Astrocyte of the cerebellum (primary cell): ENCODE results near the gene TEAD4.

ENCODE experiments used
- DNase-seq: peaks from one replicate; pipeline ENCODE4 v3.0.0-alpha.2; 2011; ENCODE audit warnings: low read depth
- H3K4me3 ChIP-seq: 2 replicates; pipeline ENCODE4 v1.5.1; 2011; ENCODE audit warnings: mild to moderate bottlenecking, low read depth, low read length, moderate library complexity
- in situ Hi-C: cut with HindIII; loops from 2 replicates; pipeline ENCODE4 v1.10.0; 2017; ENCODE audit warnings: low sequenced_read_pairs
- TF ChIP-seq, protein P1 (sequence below): IDR thresholded peaks from 2 replicates; pipeline ENCODE4 v1.5.1; 2012; ENCODE audit warnings: low read length, low read depth, moderate library complexity, mild to moderate bottlenecking; ENCODE audit errors: missing control alignments

The TEAD4 gene

DNA sequence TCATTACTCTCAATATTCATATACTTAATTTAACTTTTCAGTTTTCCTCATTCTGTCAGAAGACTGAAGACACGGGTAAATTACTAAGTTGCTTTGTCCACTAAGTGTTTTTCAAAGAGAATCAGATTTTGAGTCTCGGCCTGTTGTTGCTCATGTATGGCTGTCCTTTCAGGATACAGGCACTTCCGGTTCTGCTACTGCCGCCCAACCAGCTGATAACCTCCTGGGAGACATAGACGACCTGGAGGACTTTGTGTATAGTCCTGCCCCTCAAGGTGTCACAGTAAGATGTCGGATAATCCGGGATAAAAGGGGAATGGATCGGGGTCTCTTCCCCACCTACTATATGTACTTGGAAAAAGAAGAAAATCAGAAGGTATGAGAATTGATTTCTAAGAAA is 28.3 kb upstream of the TEAD4 start:
- in situ Hi-C loops: no loop called here
- no peak overlapping the region for H3K4me3 ChIP-seq
- TF ChIP-seq, protein P1, sequence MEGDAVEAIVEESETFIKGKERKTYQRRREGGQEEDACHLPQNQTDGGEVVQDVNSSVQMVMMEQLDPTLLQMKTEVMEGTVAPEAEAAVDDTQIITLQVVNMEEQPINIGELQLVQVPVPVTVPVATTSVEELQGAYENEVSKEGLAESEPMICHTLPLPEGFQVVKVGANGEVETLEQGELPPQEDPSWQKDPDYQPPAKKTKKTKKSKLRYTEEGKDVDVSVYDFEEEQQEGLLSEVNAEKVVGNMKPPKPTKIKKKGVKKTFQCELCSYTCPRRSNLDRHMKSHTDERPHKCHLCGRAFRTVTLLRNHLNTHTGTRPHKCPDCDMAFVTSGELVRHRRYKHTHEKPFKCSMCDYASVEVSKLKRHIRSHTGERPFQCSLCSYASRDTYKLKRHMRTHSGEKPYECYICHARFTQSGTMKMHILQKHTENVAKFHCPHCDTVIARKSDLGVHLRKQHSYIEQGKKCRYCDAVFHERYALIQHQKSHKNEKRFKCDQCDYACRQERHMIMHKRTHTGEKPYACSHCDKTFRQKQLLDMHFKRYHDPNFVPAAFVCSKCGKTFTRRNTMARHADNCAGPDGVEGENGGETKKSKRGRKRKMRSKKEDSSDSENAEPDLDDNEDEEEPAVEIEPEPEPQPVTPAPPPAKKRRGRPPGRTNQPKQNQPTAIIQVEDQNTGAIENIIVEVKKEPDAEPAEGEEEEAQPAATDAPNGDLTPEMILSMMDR: no peak
- no peak for DNase-seq

DNA sequence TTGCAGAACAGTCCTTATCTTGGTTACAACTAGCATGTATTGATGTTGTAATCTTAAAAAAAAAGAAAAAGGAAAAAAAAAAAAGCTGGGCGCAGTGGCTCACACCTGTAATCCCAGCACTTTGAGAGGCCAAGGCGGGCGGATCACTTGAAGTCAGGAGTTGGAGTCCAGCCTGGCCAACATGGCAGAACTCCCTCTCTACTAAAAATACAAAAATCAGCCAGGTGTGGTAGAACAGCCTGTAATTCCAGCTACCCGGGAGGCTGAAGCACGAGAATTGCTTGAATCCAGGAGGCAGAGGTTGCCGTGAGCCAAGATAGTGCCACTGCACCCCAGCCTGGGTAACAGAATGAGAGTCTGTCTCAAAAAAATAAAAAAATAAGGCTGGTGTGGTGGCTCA is 25.6 kb upstream of the TEAD4 start:
- TF ChIP-seq, protein P1: no peak
- no peak overlapping the region for H3K4me3 ChIP-seq
- in situ Hi-C loops: no loop called here
- DNase-seq: no peak

DNA sequence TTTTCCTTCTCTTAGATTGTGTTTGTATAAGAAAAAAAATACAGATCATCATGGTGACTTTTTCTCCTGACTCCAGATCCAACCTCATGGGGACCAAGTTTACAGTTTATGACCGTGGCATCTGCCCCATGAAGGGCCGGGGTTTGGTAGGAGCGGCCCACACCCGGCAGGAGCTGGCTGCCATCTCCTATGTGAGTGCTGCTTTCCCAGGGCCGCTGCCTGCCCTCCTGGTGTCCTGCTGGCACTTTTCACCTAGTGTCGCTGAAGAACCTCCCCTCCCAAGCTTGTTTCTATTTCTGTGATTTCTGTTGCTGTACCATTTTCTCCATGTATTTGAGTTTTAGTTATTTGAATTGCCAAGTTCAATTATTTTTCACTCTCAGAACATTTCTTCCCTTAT is 24.8 kb upstream of the TEAD4 start:
- TF ChIP-seq, protein P1: no peak
- in situ Hi-C loops: no loop called here
- no peak overlapping the region for H3K4me3 ChIP-seq
- no peak for DNase-seq

DNA sequence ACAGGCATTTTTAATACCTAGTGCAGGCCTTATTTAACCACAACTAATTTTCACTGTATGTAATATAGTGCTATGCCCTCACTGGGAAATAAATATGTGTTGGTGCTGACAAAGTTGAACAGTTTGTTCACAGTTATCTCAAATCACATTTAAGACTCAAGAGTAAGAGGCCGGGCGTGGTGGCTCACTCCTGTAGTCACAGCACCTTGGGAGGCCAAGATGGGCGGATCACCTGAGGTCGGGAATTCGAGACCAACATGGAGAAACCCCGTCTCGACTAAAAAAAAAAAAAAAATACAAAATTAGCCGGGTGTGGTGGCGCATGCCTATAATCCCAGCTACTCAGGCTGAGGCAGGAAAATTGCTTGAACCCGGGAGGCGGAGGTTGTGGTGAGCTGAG is 22.9 kb upstream of the TEAD4 start:
- no peak overlapping the region for H3K4me3 ChIP-seq
- in situ Hi-C loops: no loop called here
- no peak for DNase-seq
- TF ChIP-seq, protein P1: no peak

DNA sequence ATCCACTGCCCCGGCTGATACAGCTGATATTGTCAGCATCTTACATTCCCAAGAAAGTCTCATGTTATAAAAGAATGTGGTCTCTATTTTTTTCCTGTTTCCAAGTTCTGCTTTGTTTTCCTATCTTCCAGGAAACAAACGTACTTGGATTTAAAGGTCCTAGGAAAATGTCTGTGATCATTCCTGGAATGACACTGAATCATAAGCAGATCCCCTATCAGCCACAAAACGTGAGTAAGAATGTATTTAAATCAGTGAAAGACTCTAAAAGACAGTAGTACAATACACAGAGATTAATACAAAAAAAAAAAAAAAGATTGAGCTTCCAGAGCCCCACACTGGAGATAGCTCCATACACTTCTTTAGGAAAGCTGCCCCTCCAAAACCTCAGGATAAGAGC is 21.7 kb upstream of the TEAD4 start:
- in situ Hi-C loops: no loop called here
- no peak for DNase-seq
- TF ChIP-seq, protein P1: no peak
- H3K4me3 ChIP-seq: no peak overlapping the region

DNA sequence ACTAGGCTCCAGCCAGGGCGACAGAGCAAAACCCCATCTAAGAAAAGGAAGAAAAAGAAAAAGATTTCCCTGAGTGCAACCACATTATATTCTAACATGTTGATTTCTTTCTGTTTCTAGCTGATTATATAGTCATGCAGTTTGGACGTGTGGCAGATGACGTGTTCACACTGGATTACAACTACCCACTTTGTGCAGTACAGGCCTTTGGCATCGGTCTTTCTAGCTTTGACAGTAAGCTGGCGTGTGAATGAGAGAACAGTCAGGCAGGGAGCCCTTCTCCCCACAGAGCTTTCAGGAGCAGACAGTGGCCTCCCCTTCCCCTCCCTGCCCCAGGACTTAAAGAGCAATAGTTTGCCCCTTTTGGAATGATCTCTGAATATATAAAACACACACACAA is 20.0 kb upstream of the TEAD4 start:
- in situ Hi-C loops: no loop called here
- no peak for DNase-seq
- TF ChIP-seq, protein P1: no peak
- no peak overlapping the region for H3K4me3 ChIP-seq

DNA sequence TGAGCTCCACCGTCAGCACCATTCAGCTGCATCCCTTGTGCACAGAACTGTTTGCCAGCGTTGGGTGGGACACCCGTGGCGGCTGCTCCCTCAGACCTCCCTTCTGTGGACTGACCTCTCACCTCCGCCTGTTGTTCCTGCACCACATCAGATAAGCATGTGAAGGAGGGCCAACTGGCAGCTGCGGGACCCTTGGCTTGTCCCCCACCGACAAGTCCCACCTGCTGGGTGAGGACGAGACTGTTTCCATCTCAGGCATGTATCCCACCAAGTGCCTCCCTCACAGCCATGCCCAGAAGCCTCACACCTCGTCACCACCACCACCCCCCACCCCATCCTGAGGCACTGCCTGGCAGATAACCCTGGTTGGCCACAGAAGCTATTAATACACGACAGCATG is 18.6 kb upstream of the TEAD4 start:
- TF ChIP-seq, protein P1: no peak
- in situ Hi-C loops: no loop called here
- no peak for DNase-seq
- no peak overlapping the region for H3K4me3 ChIP-seq
